Measurements from ENCODE around the gene LAMA2.
"Not testable (repeated sequence)": the region's sequence is repeated elsewhere in the genome, so short reads cannot be mapped to it uniquely, and the experiment has no call there.

Gene LAMA2

DNA sequence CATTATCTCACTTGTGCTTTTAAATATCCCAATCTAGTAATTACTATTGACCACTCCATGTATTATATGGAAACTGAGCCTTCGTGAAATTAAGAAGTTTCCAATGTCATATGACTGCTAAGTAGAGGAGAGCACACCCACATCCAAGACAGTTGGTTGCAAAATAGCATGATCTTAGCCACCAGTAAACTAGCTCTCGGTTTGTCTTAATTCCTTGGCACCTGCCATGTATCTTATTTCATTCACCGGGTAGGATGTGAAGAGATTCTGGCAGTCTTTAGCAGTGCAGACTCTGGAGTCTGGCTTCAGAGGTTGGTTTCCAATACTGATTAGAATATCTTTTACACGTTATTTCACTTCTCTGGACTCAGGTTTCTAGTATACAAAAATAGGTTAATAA, 270.3 kb downstream of the LAMA2 start:
- DNase-seq: no peak
- no peak for TF ChIP-seq POLR2A (IDR thresholded peaks at IDR 0.05; ENCODE audit: low read length)
- TF ChIP-seq GATA1 (IDR thresholded peaks at IDR 0.05; ENCODE audit: low read depth, low read length): no peak

DNA sequence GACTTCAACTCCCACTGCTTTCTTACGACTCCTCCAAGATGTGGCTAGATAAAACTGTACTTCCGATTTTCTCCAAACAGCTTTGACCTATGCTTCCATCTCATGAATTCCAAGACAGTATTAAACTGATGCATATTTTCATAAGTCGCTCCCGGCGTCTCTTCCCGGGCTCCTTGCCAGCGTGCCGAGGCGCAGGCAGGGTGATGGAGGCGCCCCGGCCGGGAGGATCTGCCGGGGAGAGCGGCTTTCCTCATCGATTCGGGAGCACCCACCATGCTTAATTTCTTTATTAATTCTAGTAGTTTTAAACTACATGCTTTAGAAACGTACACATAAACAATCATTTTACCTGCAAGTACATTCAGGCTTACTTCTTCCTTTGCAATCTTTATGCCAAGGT, 276.3 kb downstream of the LAMA2 start:
- not testable (repeated sequence) for DNase-seq

DNA sequence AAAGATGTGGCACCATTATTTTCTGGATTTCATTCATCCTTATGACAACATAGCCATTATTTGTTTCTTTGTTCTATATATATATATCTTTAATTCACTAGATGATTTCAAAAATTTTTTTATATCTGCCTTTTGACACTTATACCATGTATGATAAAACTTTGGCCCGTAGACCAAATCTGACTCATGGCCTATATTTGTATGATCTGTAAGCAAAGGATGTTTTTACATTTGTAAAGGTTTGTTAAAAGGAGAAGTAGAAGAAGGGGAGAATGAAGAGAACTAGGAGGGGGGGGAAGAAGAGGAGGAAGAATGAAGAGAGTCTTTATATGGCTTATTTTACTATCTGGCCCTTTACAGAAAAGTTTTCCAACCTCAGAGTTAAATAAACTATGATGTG, 279.7 kb downstream of the LAMA2 start:
- TF ChIP-seq GATA1 (IDR thresholded peaks at IDR 0.05; ENCODE audit: low read depth, low read length) (no peak), POLR2A (IDR thresholded peaks at IDR 0.05; ENCODE audit: low read length) (no peak)
- DNase-seq: no peak

DNA sequence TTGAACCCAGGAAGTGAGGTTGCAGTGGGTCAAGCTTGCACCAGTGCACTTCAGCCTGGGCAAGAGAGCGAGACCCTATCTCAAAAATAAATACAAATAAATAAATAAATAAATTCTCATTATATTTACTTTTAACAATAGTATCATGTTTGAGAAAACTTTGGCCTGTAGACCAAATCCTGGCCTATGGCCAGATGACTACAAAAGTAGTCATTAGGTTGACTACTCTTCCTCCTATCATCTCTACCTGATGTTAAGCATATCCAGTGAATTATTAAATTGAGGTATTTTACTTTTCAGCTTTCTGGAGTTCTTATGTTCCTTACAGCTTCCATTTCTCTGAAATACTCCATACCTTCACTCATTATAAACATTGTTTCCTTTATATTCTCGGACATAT, 280.6 kb downstream of the LAMA2 start:
- no peak for DNase-seq
- TF ChIP-seq GATA1 (IDR thresholded peaks at IDR 0.05; ENCODE audit: low read depth, low read length) (no peak), POLR2A (IDR thresholded peaks at IDR 0.05; ENCODE audit: low read length) (no peak)

DNA sequence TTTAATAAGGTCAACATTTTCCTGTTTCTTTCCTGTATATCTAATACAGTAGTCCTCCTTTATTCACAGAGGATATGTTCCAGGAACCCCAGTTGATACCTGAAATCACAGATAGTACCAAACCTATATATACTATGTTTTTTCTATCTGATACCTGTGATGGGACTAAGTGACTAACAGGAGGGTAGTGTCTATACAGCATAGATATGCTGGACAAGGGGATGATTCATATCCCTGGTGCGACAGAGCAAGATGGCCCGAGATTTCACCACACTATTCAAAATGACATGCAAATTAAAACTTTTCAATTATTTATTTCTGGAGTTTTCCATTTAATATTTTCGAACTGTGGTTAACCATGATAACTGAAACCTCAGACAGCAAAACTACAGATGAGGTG, 281.1 kb downstream of the LAMA2 start:
- no peak for DNase-seq
- TF ChIP-seq POLR2A (IDR thresholded peaks at IDR 0.05; ENCODE audit: low read length): no peak
- no peak for TF ChIP-seq GATA1 (IDR thresholded peaks at IDR 0.05; ENCODE audit: low read depth, low read length)

DNA sequence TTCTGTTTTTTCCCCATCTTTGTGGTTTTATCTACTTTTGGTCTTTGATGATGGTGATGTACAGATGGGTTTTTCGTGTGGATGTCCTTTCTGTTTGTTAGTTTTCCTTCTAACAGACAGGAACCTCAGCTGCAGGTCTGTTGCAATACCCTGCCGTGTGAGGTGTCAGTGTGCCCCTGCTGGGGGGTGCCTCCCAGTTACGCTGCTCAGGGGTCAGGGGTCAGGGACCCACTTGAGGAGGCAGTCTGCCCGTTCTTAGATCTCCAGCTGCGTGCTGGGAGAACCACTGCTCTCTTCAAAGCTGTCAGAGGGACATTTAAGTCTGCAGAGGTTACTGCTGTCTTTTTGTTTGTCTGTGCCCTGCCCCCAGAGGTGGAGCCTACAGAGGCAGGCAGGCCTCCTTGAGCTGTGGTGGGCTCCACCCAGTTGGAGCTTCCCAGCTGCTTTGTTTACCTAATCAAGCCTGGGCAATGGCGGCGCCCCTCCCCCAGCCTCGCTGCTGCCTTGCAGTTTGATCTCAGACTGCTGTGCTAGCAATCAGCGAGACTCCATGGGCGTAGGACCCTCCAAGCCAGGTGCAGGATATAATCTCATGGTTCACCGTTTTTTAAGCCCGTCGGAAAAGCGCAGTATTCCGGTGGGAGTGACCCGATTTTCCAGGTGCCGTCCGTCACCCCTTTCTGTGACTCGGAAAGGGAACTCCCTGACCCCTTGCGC, 289.5 kb downstream of the LAMA2 start:
- DNase-seq: not testable (repeated sequence)

DNA sequence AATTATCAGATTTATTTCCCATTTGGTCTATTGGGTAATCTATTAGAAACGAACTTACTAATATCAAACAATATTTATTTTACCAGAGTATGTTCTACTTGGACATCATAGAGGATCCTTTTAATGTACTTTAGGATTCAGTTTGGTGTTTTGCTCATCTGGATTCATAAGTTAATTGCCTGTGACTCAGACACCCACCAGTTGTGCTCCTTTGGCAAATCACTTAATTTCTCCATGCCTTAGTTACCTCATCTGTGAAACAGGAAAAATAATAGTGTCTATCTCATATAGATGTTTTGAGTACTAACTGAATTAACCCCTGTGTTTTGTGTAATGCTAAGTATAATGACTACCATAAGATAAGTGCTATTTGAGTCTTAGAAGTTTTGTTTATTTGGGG, 292.1 kb downstream of the LAMA2 start:
- DNase-seq: no peak
- no peak for TF ChIP-seq GATA1 (IDR thresholded peaks at IDR 0.05; ENCODE audit: low read depth, low read length)
- TF ChIP-seq POLR2A (IDR thresholded peaks at IDR 0.05; ENCODE audit: low read length): no peak

DNA sequence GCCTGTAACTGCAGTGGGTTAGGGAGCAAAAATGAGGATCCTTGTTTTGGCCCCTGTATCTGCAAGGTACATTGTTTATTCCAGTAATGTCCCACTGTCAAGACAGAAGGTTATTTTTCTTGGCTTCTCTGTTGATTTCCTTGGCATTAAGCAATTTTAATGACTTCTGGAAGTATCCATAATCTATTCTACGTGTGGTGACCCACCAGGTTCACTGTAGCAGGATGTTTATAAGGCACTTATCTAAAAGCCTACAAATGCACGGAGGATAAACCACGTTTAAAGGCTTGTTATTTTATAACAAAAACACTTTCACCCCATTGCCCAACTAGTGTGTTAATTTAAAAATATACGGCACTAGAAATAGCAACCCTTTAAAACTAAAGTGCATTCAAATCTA, 294.9 kb downstream of the LAMA2 start:
- no peak for DNase-seq
- no peak for TF ChIP-seq GATA1 (IDR thresholded peaks at IDR 0.05; ENCODE audit: low read depth, low read length)
- no peak for TF ChIP-seq POLR2A (IDR thresholded peaks at IDR 0.05; ENCODE audit: low read length)

DNA sequence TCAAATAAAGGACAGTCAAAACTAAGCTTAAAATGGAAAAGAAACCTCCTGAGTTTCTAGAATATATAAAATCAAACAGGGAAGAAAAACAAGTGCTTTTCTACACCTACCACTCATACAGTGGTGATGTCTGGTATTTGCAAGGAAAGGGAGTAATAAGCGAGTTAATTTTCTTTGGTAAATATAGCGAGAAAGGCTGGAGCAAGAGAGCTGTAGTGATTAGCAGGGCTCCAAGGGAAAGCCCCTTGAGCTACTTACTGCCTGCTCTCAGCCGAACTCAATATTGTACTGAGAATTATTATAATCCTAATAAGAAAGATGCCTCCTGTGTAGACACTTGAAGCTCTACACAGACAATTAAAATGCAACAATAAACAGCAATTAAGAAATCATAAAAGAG, 296.3 kb downstream of the LAMA2 start:
- no peak for DNase-seq

DNA sequence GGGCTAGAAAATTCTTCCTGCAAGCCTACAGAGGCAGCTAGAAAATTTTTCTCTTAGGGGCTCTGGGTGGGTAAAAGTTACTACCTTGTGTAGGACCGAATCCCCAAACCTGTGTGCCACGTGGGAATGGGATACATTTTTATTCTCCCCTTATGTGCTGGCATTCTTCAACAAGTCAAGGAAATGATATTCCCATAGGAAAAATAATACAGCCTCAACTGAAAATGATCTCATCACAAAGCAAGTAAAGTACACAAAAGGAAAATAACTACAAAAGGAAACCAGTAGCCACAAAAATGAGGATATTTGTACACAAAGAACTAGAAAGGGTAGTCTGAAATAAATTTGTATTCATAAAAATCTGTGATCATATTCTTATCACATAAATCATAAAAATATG, 298.1 kb downstream of the LAMA2 start:
- no peak for DNase-seq
- no peak for TF ChIP-seq GATA1 (IDR thresholded peaks at IDR 0.05; ENCODE audit: low read depth, low read length)
- no peak for TF ChIP-seq POLR2A (IDR thresholded peaks at IDR 0.05; ENCODE audit: low read length)

More for the DNA sequence above, 296.3 kb downstream of the LAMA2 start:
- TF ChIP-seq POLR2A (IDR thresholded peaks at IDR 0.05; ENCODE audit: low read length) (no peak), GATA1 (IDR thresholded peaks at IDR 0.05; ENCODE audit: low read depth, low read length) (no peak)

DNA sequence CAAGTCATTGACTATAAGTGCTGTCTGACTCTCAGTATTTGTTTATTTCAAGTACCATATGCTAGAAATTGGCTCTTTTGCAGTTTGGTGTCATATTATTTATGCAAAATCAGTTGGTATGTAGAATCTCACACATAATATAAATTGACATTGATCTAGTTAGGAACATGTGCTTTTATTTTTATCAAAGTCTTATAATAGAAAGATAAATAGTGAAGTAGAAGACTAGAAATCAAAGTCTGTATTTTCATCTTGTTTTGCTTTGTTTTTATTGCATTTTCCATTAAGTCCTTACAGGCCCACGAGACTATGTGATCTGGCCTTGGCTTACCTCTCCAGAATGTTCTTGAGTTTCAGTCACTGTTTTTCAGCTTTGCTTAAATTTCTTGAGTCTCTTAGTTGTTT, 300.3 kb downstream of the LAMA2 start:
- DNase-seq: no peak
- no peak for TF ChIP-seq GATA1 (IDR thresholded peaks at IDR 0.05; ENCODE audit: low read depth, low read length)
- no peak for TF ChIP-seq POLR2A (IDR thresholded peaks at IDR 0.05; ENCODE audit: low read length)

DNA sequence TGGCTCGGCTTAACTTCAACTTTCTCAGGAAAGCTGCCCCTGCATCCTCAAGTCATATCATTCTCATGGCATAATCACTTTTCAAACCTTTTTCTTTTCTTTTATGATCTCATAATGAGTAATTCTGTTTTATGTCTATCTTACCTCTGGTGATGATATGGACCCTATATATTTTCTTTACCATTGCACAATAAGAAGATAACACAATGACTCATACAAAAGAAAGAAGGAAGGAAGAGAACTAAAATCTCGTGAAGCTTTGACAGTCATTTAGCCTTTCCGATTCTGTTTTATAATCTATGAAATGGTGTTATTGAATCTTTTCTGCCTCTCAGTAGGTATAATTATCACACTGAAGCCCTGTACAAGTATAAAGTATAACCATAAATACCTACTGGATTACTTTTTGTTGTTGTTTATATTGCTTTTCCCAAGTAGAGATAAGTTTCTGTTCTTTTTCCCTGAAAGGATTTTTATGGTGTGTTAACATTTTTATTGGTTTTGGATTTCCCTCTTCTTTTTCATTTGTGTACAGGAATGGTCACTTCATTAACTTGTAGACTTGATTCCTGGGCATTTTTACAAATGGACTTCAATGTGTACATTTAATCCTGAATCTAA, 300.9 kb downstream of the LAMA2 start:
- no peak for TF ChIP-seq POLR2A (IDR thresholded peaks at IDR 0.05; ENCODE audit: low read length)
- no peak for TF ChIP-seq GATA1 (IDR thresholded peaks at IDR 0.05; ENCODE audit: low read depth, low read length)
- no peak for DNase-seq

DNA sequence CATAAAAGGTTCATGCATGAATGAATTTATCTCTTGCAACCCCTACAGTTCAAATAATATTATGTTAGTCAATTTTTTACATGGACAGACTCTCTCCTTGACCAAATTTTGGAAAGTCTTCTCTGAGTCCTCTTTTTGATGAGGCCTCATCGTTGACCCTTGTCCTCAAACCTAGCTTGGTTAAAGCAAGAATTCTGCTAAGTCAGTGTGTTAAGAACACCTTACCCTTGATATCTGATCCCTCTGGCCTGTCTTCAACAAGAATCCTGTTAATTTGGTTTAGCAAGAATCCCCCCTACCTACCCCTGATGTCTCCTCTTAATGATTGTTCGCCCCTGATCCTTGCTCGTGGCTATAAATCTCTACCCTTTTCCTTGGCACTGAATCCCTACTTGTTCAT, 301.4 kb downstream of the LAMA2 start:
- TF ChIP-seq POLR2A (IDR thresholded peaks at IDR 0.05; ENCODE audit: low read length): no peak
- no peak for TF ChIP-seq GATA1 (IDR thresholded peaks at IDR 0.05; ENCODE audit: low read depth, low read length)
- no peak for DNase-seq

DNA sequence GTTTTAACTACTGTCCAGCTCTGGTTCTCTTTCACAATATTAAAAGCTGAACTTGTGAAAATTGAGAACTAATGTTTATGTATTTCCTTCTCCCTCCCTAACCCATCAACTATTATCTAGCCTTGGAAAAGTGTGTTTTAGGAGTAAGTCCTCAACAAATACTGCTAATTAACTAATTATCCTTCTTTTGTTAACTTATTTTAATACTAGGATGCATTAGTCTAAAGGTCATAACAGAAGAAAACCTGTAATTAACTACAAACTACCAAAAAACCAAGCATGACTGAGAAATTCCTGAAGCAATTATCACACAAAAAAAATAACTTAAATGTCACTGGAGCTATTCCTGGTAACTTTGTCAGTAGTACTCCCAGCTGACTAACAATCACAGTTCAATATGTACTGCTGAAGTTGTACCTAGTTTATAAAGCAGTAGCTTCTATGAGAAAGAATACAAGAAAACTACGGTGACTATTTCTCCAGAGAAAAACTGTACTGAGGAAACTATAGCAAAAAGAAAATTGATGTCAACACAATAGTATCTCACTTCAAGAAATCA, 301.9 kb downstream of the LAMA2 start:
- TF ChIP-seq GATA1 (IDR thresholded peaks at IDR 0.05; ENCODE audit: low read depth, low read length): no peak
- TF ChIP-seq POLR2A (IDR thresholded peaks at IDR 0.05; ENCODE audit: low read length): no peak
- no peak for DNase-seq

DNA sequence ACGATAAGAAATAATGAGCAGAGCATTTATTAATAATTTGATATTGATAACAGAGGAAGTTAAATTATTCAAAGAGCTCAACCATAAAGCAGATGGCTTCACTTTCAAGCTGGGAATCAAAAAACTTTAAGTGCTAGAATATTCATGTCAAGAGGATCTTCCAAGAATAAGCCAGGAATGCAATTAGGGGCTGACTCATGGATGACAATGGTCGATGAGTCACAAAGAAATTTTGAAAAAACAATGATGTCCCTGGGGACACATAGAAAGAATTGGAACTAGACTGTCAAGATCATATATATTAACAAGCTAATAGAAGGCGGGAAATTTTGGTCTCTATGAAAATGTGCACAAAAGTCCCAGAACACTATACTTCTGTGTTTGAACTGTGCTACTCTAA, 304.1 kb downstream of the LAMA2 start:
- no peak for DNase-seq
- TF ChIP-seq POLR2A (IDR thresholded peaks at IDR 0.05; ENCODE audit: low read length): no peak
- no peak for TF ChIP-seq GATA1 (IDR thresholded peaks at IDR 0.05; ENCODE audit: low read depth, low read length)

All from erythroblast (primary cell).